AML-193 (cell line): ENCODE measurements around the gene CEACAM16.
"Not testable (repeated sequence)": the region's sequence is repeated elsewhere in the genome, so short reads cannot be mapped to it uniquely, and the experiment has no call there.

Experiments
- DNase-seq, 2 experiments: peaks; one replicate each; lab custom pipeline; 2025; lab: John Stamatoyannopoulos, UW

Gene CEACAM16

GRCh38 chr19:44677019-44677811 lies 21.7 kb upstream of the CEACAM16 start:
- peak in 1 of 2 experiments; percentile 5 for DNase-seq

GRCh38 chr19:44680536-44680935 lies 18.4 kb upstream of the CEACAM16 start:
- no peak for DNase-seq

GRCh38 chr19:44681992-44682790 lies 16.8 kb upstream of the CEACAM16 start:
- DNase-seq, result no peak

GRCh38 chr19:44682807-44683206 lies 16.1 kb upstream of the CEACAM16 start:
- no peak for DNase-seq

- DNase-seq, result no peak
These were observed 15.3 kb upstream of the CEACAM16 start for GRCh38 chr19:44683434-44684210.

GRCh38 chr19:44684396-44684795 lies 14.6 kb upstream of the CEACAM16 start:
- not testable (repeated sequence) for DNase-seq

- DNase-seq, result no peak
These were observed 13.8 kb upstream of the CEACAM16 start for GRCh38 chr19:44684892-44685863.

GRCh38 chr19:44685877-44686276 lies 13.1 kb upstream of the CEACAM16 start:
- DNase-seq, result peak; percentile 20 to 33

- no peak for DNase-seq
These were observed 12.1 kb upstream of the CEACAM16 start for GRCh38 chr19:44686896-44687295.

- peak in 1 of 2 experiments; percentile 0 for DNase-seq
These were observed 11.1 kb upstream of the CEACAM16 start for GRCh38 chr19:44687888-44688287.

GRCh38 chr19:44689290-44690130 lies 9.4 kb upstream of the CEACAM16 start:
- DNase-seq, result peak; percentile 39 to 54

GRCh38 chr19:44690131-44690440 lies 8.9 kb upstream of the CEACAM16 start:
- DNase-seq, result no peak

- no peak for DNase-seq
These were observed 6.6 kb upstream of the CEACAM16 start for GRCh38 chr19:44692379-44692721.

- peak; percentile 5 to 16 for DNase-seq
These were observed 4.8 kb upstream of the CEACAM16 start for GRCh38 chr19:44694184-44694579.

- DNase-seq, result no peak
These were observed 1.8 kb upstream of the CEACAM16 start for GRCh38 chr19:44696939-44697669.

GRCh38 chr19:44697670-44698034 lies 1.3 kb upstream of the CEACAM16 start:
- DNase-seq, result no peak

GRCh38 chr19:44700547-44700946 lies 1.6 kb downstream of the CEACAM16 start:
- no peak for DNase-seq

GRCh38 chr19:44701228-44701627 lies 2.3 kb downstream of the CEACAM16 start:
- DNase-seq, result no peak

GRCh38 chr19:44702551-44703176 lies 3.7 kb downstream of the CEACAM16 start:
- DNase-seq, result no peak
